BJ (cell line): ENCODE data around the gene HSD11B1L. TPM values are rescaled to one million over a fixed set of nuclear protein-coding genes. Genes with fewer than 3 reads are reported as not detected.

Source experiments
- CTCF ChIA-PET: fragments of 350-600 bp; formaldehyde crosslinking; extraction: SDS; loops from one replicate; lab custom pipeline; 2021; ENCODE audit warnings: antibody characterized with exemption, inconsistent platforms; lab: Yijun Ruan, JAX
- POLR2A ChIA-PET: fragments of 300-600 bp; sonication (Branson Sonifier 250); formaldehyde crosslinking; extraction: SDS; loops from one replicate; lab custom pipeline; 2021; ENCODE audit warnings: antibody characterized with exemption; lab: Charles Lee
- DNase-seq: peaks from one replicate; pipeline ENCODE4 v3.0.0-alpha.2; 2011; ENCODE audit warnings: low read depth
- H3K27me3 ChIP-seq: 2 replicates; pipeline ENCODE4 v1.6.0; 2011; ENCODE audit warnings: low read length; ENCODE audit not compliant: control insufficient read depth, insufficient read depth
- H3K36me3 ChIP-seq: 2 replicates; pipeline ENCODE4 v1.5.1; 2011; ENCODE audit warnings: low read length; ENCODE audit not compliant: control insufficient read depth, insufficient read depth
- H3K4me3 ChIP-seq: 2 replicates; pipeline ENCODE4 v1.5.1; 2011; ENCODE audit warnings: low read depth, mild to moderate bottlenecking, control low read depth, low read length
- polyA plus RNA-seq: library from polyadenylated mRNA; depleted of rRNA; stranded (reverse); fragments of >200 nt; gene quantifications from 2 replicates; pipeline ENCODE4 v1.2.3, GENCODE V29; 2011
- TF ChIP-seq, protein P1 (sequence below): IDR thresholded peaks from 2 replicates; pipeline ENCODE4 v1.5.1; 2011; ENCODE audit warnings: low read depth, mild to moderate bottlenecking, control low read depth, inconsistent platforms, low read length, moderate library complexity; ENCODE audit not compliant: insufficient read depth

Gene HSD11B1L
- polyA plus RNA-seq, 1 experiment = 5.6 TPM

- no peak for DNase-seq
- H3K27me3 ChIP-seq = no peaks in the 10 kb centered on the region
- TF ChIP-seq, protein P1, sequence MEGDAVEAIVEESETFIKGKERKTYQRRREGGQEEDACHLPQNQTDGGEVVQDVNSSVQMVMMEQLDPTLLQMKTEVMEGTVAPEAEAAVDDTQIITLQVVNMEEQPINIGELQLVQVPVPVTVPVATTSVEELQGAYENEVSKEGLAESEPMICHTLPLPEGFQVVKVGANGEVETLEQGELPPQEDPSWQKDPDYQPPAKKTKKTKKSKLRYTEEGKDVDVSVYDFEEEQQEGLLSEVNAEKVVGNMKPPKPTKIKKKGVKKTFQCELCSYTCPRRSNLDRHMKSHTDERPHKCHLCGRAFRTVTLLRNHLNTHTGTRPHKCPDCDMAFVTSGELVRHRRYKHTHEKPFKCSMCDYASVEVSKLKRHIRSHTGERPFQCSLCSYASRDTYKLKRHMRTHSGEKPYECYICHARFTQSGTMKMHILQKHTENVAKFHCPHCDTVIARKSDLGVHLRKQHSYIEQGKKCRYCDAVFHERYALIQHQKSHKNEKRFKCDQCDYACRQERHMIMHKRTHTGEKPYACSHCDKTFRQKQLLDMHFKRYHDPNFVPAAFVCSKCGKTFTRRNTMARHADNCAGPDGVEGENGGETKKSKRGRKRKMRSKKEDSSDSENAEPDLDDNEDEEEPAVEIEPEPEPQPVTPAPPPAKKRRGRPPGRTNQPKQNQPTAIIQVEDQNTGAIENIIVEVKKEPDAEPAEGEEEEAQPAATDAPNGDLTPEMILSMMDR = no peak
- ChIA-PET POLR2A (no interaction called here), CTCF (interaction anchor here (0.7 to 2.8 kb wide), 2 partner anchors 10 to 12 kb away, joined by 3 to 11 read pairs; no protein-coding TSS in a partner anchor)
- H3K36me3 ChIP-seq = peaks cover 5% of the 10 kb centered on the region
- H3K4me3 ChIP-seq = no peak overlapping the region
Observed at GRCh38 chr19:5677136-5677535, 3.7 kb upstream of the HSD11B1L start.

DNA sequence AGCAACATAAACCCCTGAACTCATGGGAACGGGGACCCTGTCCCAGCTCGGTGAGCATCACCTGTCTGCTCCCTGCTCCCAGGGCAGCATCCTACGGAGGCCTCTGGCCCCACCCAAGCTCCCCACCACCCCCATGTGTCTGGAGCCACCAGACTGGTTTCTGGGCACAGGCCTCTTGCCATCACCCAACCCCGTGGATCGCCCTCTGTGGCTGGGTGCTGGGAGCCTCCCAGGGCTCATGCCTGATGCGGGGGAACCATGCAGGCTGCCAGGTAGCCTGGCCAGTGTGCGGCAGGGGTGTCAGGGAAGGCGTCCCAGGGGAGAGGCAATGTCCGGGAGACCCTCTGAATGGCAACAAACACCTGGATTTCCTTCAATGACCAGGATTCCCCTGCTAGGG is 3.2 kb upstream of the HSD11B1L start:
- no peak for DNase-seq
- TF ChIP-seq, protein P1 = no peak
- no peak overlapping the region for H3K4me3 ChIP-seq
- H3K36me3 ChIP-seq = peaks cover 5% of the 10 kb centered on the region
- ChIA-PET POLR2A (no interaction called here), CTCF (interaction anchor here (0.7 to 2.8 kb wide), 2 partner anchors 10 to 12 kb away, joined by 3 to 11 read pairs; no protein-coding TSS in a partner anchor)
- no peaks in the 10 kb centered on the region for H3K27me3 ChIP-seq

GRCh38 chr19:5678071-5678718 is 2.6 kb upstream of the HSD11B1L start:
- H3K27me3 ChIP-seq = no peaks in the 10 kb centered on the region
- CTCF ChIA-PET = interaction anchor here (0.7 to 1.5 kb wide), 2 partner anchors 9 to 11 kb away, joined by 3 to 7 read pairs; no protein-coding TSS in a partner anchor
- DNase-seq = no peak
- H3K4me3 ChIP-seq = no peak overlapping the region
- TF ChIP-seq, protein P1 = no peak
- H3K36me3 ChIP-seq = peaks cover 5% of the 10 kb centered on the region
- POLR2A ChIA-PET = no interaction called here

- POLR2A ChIA-PET = no interaction called here
- DNase-seq = no peak
- Histone ChIP-seq H3K27me3 (no peaks in the 10 kb centered on the region), H3K4me3 (peak overlapping the region; percentile 84), H3K36me3 (peaks cover 5% of the 10 kb centered on the region)
- TF ChIP-seq, protein P1 = no peak
- CTCF ChIA-PET = interaction anchor here (1.0 to 1.6 kb wide), 4 partner anchors 8 to 12 kb away, joined by 3 to 8 read pairs (median 6); partner anchors contain the start of gene RPL36
Observed at GRCh38 chr19:5679289-5680083, 1.3 kb upstream of the HSD11B1L start.

GRCh38 chr19:5680084-5680436 is 767 bp upstream of the HSD11B1L start:
- Histone ChIP-seq H3K27me3 (no peaks in the 10 kb centered on the region), H3K4me3 (peak overlapping the region; percentile 84), H3K36me3 (peaks cover 5% of the 10 kb centered on the region)
- TF ChIP-seq, protein P1 = no peak
- no peak for DNase-seq
- ChIA-PET CTCF (interaction anchor here (1.0 to 1.6 kb wide), 2 partner anchors 9 to 10 kb away, joined by 6 to 8 read pairs; partner anchors contain the start of gene RPL36), POLR2A (no interaction called here)
